AG20443 (cell line): Measurements from ENCODE around the gene CASK.

ENCODE experiments used
- DNase-seq: peaks from one replicate; pipeline ENCODE4 v3.0.0; 2012; ENCODE audit warnings: low spot score, mixed read lengths

Gene CASK

GRCh38 chrX:41909068-41909467 lies 14.3 kb downstream of the CASK start:
- DNase-seq = no peak

GRCh38 chrX:41906515-41907187 lies 16.7 kb downstream of the CASK start:
- DNase-seq = no peak

GRCh38 chrX:41903544-41903943 lies 19.8 kb downstream of the CASK start:
- no peak for DNase-seq

- DNase-seq = no peak
These were observed 23.0 kb downstream of the CASK start for GRCh38 chrX:41900321-41900720.

- DNase-seq = no peak
These were observed 27.5 kb downstream of the CASK start for GRCh38 chrX:41895826-41896225.

- DNase-seq = no peak
These were observed 33.3 kb downstream of the CASK start for GRCh38 chrX:41890026-41890423.

- no peak for DNase-seq
These were observed 33.9 kb downstream of the CASK start for GRCh38 chrX:41889317-41890025.

- DNase-seq = no peak
These were observed 35.7 kb downstream of the CASK start for GRCh38 chrX:41887691-41888090.

GRCh38 chrX:41885724-41886123 lies 37.6 kb downstream of the CASK start:
- DNase-seq = no peak

GRCh38 chrX:41881166-41881565 lies 42.2 kb downstream of the CASK start:
- DNase-seq = no peak

- DNase-seq = no peak
These were observed 46.2 kb downstream of the CASK start for GRCh38 chrX:41877167-41877566.

- DNase-seq = no peak
These were observed 48.2 kb downstream of the CASK start for GRCh38 chrX:41875142-41875541.

GRCh38 chrX:41870719-41871151 lies 52.6 kb downstream of the CASK start:
- DNase-seq = no peak

GRCh38 chrX:41868392-41868977 lies 54.9 kb downstream of the CASK start:
- DNase-seq = no peak

GRCh38 chrX:41863343-41864203 lies 59.8 kb downstream of the CASK start:
- no peak for DNase-seq

GRCh38 chrX:41862562-41863184 lies 60.7 kb downstream of the CASK start:
- DNase-seq = no peak

- DNase-seq = no peak
These were observed 65.1 kb downstream of the CASK start for GRCh38 chrX:41858161-41858775.

- DNase-seq = no peak
These were observed 65.7 kb downstream of the CASK start for GRCh38 chrX:41857670-41858069.

- DNase-seq = no peak
These were observed 76.6 kb downstream of the CASK start for GRCh38 chrX:41846714-41847113.

- no peak for DNase-seq
These were observed 85.9 kb downstream of the CASK start for GRCh38 chrX:41837270-41837944.

GRCh38 chrX:41828826-41829225 lies 94.5 kb downstream of the CASK start:
- no peak for DNase-seq
